GM18870 (cell line): ENCODE data around the gene RALY.

Source experiments
- ATAC-seq: cut with Tn5 transposase; IDR thresholded peaks from one replicate; pipeline ENCODE4 v1.9.1; 2021; ENCODE audit warnings: moderate library complexity; ENCODE audit not compliant: unreplicated experiment

The RALY gene

DNA sequence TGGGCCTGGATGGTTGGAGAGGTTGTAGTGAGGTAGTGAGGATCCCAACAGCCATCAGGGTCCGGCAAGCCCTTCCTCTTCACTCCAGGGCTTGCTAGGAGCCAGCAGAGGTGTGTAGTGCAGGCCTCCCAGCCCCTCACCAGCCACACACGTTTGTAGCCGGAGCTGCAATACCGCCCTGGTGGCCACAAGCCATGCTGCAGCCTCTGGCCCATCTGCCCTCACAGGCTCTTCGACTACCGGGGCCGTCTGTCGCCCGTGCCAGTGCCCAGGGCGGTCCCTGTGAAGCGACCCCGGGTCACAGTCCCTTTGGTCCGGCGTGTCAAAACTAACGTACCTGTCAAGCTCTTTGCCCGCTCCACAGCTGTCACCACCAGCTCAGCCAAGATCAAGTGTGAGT is 81.9 kb downstream of the RALY start:
- no peak for ATAC-seq

DNA sequence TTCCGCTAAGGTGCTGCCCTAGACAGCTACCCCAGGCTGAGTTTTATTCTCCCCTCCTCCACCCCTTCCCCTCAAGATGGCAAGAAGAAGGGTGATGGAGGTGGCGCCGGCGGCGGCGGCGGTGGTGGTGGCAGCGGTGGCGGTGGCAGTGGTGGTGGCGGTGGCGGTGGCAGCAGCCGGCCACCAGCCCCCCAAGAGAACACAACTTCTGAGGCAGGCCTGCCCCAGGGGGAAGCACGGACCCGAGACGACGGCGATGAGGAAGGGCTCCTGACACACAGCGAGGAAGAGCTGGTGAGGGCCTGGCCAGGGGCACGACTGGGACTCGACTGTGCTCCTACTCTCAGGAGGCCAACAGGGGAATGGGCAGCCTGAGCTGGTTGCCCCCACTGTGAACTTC is 83.2 kb downstream of the RALY start:
- no peak for ATAC-seq

DNA sequence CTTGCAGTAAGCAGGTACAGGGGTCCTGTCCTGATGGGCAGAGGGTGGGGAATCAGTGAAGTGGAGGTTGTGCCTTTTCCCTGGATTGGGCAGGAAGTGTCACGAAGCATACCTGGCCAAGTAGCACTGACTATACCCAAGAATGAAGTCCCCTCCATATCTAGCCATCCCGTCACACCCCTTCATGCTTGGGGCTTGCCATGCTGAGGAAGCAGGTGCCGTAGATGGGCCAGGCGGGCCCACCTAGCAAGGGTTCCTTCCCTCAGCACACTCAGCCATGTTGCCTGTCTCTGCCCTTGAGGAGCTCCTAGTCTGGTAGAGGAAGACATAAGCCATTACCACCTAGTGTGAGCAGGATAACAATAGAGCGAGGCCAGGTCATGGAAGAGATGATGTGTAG is 84.8 kb downstream of the RALY start:
- no peak for ATAC-seq

DNA sequence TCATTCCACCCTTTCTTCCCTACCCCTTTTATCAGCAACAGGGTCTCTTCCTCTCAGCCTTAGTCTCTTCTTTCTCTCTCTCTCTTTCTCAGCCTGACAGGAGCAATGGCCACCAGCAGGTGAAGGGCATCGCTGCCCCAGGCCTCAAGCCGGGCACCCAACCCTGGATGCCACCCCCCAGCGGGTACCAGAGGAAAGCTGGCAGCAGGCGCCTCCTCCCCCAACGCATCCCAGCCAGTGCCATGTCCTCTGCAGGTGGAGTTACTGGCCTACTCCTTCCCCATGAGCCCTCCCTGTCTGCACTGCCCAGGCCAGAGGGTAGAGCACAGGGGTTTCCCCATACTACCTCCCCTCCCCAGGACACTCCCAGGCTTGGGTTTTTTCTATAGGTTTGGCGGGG is 86.1 kb downstream of the RALY start:
- no peak for ATAC-seq

DNA sequence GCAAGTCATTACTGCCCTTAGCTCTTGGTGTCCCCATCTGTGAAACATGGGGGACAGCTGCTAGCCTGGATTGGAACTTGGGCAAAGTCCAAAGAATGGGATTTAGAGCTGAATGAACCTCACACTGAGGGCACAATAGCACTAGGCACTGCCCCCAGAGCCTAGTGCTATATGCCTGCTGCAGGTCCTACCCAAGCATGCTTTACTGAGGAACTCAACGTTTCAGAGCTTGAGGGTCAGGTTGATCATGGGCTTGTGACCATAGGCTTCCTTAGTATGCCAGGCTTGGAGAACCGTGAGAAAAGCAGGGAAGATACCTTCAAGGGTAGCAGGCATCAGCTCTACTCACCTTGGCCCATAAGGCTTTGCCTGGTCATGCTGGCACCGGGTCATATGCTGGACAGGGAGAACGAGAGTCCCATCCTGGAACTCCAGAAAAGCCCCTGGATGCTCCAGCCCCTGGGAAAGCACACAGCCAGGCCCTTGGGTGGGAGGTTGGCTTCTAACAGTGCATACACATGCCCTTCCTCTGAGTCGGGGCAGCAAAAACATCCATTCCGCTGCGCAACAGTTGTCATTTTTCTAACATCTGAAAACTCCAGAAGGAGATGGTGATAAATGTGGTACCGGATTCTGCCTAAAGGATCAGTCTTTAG is 88.6 kb downstream of the RALY start:
- no peak for ATAC-seq

DNA sequence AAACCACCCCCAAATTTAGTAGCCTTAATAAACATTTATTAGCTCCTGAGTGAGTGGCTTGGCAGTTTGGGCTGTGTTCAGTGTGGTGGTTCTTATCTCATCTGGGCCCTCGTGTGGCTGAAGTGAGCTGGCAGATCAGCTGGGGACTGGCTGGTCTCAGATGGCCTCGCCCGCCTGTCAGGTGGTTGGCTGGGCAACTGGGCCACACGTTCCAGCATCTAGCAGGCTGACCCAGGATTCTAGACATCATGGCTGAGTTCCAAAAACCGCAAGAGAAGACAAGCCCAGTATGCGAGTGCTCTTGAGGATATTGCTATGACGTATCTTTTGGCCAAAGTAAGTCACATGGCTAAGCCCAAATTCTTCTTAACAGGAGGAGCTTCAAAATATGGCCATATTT is 89.4 kb downstream of the RALY start:
- no peak for ATAC-seq

DNA sequence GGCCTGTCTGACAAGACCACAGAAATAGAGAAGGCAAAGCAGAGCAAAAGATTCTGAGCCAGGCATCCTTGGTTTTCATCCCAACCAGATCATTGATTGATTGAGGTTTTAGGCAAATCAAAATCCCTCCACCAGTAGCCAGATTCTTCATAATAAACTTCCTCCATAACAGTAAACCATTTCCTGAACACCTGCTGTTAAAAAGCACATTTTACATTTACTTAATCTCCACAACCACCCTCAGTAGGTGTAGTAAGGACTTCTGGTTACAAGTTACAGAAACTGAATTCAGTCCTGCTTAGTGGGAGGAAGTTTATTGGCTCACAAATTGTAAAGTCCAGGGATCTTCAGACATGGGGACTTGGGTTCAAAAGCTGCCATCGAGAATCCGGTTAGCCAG is 90.1 kb downstream of the RALY start:
- no peak for ATAC-seq

DNA sequence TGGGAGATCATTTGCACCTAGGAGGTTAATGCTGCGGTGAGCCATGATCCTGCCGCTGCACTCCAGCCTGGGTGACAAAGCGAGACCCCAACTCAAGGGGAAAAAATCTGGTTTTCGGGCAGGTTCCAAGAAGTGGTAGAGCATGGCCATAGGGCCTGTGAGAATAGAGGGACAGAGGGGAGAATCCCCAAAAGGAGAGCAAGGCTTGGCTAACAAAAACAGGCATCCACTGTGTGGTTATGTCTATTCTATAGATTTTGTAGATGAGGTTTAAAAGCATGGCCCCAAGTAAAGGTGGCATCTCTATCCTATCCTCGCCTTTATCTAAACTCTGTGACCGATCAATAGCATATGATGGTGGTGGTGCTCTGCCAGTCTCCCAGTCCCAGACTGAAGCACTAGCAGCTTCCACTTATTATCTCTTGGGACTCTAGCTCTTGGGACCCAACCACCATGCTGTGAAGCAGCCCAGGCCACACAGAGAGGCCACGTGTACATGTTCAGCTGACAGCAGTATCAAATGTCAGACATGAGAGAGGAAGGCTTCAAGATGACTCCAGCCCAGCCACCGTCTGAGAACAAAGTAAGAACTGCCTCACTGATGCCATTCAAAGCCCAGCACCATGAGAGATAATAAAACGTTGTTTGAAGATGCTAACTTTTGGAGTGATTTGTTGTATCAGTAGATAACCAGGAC is 90.7 kb downstream of the RALY start:
- ATAC-seq, result no peak

DNA sequence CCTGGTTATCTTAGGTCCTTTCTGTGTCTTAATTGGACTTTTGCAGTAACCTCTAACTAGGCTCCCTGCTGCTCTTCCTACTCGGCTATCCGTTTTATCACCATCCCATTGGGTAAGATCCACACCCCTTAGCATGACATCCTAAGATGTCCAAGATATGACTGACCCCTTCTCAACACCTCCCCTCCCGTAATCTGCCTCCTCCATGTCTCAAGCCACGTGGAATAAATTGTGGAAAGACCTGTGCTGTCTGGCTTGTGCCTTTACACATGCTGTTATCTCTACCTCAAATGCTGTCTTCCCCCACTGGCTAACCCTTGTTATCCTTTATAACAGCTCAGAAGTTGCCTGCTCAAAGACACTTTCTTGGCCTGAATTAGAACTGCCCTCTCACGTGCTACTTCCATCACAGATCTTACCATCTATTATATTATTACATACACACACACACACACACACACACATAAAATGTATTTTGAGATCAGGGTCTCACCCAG is 91.9 kb downstream of the RALY start:
- ATAC-seq, result no peak

DNA sequence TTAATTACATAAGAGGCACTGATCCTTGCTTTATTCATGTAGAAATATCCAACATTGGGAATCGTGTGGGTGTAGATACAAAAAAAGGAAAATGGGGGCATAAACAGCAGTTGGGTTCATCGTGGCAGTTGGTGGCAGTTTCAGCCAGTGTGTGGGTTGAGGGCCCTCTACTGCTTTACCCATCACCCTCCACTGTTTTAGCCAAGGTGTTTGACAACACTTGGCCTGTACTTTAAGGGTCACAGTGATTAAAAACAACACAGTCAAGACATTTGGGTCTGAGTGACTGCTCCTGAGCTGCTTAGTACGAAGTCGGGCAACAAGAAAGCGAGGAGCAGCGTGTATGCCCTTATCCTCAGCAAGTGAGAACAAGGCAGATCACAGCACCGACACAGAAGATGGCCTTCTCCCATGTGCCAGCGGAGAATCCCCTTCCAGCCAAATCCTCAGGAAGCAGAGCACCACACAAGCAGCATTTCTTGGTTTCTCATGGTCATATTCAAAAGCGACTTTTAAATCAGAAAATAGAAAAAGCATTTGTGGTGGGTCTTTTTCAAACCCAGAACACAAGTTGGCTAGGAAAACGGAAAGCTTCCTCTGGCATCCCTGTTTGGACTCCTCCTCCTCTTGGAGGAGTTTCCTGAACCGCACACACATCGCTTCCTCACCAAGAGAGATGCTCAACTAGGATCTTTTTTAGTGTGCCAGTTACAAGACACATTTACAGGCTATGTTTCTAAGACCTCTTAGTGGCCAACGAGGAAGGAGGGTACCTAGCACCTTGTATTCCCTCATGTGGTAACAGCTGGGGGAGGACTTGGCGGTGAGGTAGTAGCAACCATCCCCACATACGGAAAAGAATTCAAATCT is 94.8 kb downstream of the RALY start:
- no peak for ATAC-seq

DNA sequence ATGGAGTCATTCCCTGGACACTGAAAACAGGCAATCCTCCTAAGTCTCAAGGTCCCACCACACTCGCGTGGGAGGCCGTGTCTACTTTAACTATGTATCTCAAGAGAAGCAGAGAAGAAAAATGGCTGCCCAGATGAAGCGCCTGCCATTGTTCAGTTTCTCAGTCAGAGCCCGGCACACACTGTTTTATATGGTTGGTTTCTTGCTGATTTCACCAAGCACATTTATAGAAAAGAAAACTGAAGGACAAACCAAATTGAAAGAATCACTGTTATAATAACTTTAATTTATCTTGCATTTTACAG is 95.4 kb downstream of the RALY start:
- no peak for ATAC-seq

DNA sequence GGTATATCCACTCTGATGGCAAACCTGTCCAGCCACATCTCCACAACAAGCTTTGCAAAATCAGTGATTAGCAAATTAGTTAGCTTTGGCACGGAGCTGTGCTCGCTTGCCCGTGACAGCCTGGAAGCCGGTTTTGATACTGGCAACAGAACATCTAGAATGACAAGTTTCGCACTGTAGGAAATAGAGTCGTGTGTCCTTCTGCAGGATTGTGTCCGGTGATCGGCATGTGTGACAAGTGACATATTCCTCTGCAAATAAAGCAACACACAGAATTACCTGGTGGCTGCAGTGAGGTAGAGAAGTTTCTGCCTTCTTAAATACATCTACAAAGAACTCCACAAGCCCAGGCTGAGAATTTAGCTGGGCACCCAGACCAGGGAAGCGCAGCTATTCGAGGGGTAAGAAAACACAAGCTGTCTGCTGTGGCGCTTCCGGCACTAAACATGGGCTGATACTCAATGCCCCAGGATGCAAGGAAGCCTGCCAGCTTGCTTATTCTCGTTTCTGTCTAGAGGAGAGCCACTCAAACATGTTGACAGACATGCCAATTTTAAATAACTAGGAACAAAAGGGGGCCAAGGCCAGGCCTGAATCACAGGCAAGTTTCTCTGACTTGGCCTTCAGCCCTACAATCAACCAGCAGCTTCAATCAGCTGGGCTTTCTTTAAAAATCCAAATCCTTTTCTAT is 96.1 kb downstream of the RALY start:
- ATAC-seq, result no peak

DNA sequence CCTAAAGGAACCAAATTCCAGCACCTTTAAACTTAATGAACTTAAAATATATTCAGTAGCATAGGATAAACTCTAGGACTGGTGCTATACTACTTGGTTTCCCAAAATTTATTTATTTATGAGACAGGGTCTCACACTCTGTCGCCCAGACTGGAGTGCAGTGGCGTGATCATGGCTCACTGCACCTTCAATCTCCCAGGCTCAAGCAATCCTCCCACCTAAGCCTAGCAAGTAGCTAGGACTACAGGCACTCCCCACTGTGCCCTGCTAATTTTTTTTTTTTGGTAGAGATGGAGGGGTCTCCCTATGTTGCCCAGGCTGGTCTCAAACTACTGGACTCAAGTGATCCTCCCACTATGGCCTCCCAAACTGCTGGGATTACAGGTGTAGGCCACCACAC is 96.9 kb downstream of the RALY start:
- no peak for ATAC-seq

DNA sequence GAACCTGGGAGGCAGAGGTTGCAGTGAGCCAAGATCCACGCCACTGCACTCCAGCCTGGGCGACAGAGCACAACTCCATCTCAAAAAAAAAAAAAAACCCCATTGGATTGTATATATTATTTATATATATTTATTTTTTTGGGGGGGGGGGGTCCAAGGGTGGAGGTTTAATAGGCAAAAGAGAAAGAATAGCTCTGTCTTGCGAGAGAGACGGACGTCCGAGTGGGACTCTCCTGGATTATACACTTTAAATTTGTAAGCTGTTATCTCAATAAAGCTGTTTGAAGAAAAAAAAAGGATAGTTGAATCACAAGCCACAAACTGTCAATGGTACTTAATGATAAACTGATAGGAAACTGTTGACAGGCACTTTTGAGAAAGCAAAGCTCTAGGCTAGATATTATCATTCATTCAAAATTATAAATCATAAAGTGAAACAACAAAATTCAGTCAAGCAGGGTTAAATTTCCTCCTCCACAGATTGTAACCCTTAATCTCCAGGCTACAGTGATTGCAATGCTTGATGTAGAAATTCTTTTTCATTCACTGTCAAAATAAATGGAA is 98.0 kb downstream of the RALY start:
- no peak for ATAC-seq

DNA sequence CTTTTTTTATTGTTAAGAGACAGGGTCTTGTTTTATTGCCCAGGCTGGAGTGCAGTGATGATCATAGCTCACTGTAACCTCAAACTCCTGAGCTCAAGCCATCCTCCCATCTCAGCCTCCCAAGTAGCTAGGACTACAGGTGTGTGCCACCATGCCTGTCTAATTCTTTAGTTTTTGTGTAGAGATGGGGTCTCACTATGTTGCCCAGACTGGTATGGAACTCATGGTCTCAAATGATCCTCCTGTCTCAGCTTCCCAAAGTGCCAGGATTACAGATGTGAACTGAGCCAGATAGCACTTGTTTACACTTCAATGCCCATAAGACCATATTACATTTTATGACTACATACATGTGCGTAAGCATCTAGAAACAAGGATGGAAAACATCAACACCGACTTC is 100.2 kb downstream of the RALY start:
- ATAC-seq, result no peak

DNA sequence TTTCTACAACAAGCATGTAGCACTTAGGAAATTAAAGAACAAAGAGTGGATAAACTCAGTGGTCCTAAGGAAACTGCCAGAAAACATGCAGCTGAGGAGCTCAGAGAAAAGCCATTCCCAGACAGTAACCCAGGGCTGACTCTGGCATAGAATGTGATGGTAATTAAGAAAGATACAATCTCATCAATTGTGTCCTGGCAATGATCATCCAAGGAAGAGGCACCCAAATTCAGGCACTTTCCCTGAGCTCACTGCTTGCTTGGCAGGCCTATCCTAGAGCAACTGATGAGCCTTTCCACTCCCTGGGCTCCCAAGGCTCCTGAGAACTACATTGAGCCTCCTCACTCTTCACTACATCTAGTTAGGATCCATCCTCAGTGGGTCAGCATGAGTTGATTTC is 102.1 kb downstream of the RALY start:
- no peak for ATAC-seq

DNA sequence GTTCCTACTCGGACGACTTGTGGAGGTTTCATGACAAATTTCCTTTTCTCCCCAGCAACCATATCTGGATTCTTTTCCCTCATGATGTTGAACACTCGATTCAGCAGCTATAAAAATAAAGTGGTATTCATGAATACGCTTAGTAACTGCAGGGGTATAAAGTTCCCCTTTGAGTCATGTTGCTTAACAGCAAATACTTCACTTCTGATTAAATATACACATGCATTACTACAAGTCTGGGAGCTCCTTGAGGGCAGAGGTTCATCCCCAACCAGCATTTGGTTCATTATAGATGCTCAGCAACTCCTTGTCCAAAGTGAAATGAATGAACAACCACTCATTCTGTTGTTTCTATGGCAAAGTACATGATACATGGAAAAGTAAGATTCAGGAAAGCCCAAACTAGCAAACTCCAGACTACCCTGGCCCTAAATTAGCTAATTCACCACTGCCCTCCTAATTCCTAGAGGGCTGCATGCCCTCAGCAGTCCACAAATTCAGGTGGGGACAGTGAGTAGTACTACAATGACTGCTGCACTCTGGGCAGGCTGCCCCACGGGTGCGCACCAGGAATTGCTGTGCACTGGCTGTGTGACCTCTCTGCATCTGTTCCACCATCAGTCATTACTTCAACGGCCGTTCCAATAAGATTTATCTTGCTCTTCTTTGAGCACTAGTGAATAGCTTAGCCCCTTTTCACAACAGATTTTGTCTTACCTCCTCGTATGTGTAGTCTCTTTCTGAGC is 103.2 kb downstream of the RALY start:
- no peak for ATAC-seq

DNA sequence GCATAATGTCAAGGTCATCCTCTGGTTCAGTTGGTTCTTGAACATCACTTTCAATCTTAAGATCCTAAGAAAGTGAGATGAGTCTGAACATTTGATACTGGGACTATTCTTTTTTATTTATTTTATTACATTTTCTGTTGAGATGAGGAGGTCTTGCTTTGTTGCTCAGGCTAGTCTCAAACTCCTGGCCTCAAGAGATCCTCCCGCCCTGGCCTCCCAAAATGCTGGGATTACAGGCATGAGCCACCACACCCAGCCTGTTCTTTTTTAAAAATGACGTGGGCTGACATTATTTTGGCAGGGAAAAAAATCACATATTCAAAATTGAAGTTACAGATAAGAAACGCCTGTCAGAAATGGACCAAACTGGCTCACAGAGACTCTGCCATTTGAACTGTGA is 104.9 kb downstream of the RALY start:
- no peak for ATAC-seq

DNA sequence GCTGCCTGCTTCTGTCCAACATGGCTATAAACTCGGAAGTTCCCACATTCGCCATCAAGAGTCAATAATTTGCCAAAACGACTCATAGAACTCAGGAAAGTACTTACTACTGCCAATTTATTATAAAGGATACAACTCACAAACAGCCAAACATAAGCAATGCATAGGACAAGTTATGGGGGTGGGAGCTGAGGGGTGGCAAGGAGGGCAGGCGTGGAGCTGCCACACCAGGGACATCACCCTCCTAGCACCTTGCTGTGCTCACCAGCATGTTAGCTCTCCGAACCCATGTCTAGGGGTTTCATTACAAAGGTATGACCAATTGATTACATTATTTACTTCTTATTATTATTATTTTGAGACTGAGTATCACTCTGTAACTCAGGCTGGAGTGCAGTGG is 106.0 kb downstream of the RALY start:
- no peak for ATAC-seq

DNA sequence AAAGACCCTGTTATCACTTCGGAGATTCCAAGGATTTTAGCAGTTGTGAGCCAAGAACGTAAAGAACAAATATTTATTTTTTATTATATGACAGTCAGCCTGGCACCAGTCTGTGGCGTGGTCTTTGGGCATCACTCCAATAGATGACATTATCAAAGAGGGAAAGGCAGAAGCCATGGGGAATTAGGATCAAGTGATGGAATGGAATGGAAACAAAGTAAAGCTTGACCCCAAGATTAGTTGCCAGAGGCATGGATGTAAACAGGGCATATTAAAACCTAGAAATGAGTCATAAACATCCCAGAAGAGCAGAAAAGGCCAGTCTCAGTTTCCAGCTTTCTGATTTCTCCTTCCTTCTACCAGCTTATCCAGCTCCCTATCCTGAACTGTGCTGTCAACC is 106.9 kb downstream of the RALY start:
- ATAC-seq, result no peak
